BE2C (cell line): ENCODE measurements around the gene DISC1.

Experiments used
- DNase-seq: peaks from one replicate; pipeline ENCODE4 v3.0.0-alpha.2; 2020
- H3K27me3 ChIP-seq: fragments of 250-450 bp; sonication (Bioruptor Pico); 2 replicates; pipeline ENCODE4 v1.5.1; 2020; ENCODE audit warnings: mild to moderate bottlenecking
- H3K36me3 ChIP-seq: fragments of 250-450 bp; sonication (Bioruptor Pico); 2 replicates; pipeline ENCODE4 v1.5.1; 2020; ENCODE audit warnings: mild to moderate bottlenecking
- H3K4me1 ChIP-seq: fragments of 250-450 bp; sonication (Bioruptor Pico); 2 replicates; pipeline ENCODE4 v1.5.1; 2020
- H3K4me3 ChIP-seq: 2 replicates; pipeline ENCODE4 v1.5.1; 2011; ENCODE audit warnings: low read depth, low read length
- H3K9me3 ChIP-seq: fragments of 250-450 bp; sonication (Bioruptor Pico); 2 replicates; pipeline ENCODE4 v1.5.1; 2020
- CTCF ChIP-seq: IDR thresholded peaks from 2 replicates; pipeline ENCODE4 v1.5.1; 2012; ENCODE audit warnings: mild to moderate bottlenecking, low read depth, low read length

The DISC1 gene

DNA sequence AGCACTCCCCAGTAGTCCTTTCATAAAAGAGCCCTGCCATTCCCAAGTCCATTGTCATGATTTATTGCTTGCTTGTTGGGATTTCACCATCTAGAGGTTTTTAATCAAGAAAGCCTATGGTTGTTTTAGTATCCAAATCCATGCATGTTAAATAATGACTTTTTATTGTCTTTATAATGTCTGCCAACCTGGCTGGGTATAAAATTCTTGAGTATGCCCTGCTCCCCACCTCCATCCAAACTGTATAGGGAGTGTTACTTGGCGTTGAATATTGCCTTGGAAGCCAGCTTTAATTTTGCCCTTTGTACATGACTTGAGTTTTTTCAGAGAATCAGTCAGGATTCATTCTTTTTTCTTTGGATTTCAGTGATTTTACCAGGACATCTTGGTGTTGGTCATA, 44.2 kb downstream of the DISC1 start:
- DNase-seq: no peak

DNA sequence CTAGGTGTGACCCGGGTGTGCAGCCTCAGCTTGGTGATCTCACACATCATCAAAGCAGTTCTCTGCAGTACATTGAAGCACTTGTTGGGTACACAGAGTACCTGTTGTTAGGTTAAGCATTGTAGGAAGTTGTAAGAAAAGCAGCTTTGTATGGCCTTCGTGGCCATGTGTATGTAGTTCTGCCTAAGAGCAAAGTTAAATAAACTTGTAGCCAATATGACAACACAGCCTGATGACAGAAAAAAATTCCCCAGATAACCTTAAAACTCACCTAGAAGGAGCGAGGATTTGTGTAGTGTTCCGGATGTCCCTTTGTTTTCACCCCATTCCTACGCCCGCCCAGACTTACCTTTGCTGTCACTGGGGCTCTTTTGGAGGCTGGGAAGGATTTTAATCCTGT, 48.0 kb downstream of the DISC1 start:
- TF ChIP-seq CTCF: no peak
- no peaks in the 10 kb centered on the region for H3K36me3 ChIP-seq
- H3K4me3 ChIP-seq: no peak overlapping the region
- H3K27me3 ChIP-seq: no peaks in the 10 kb centered on the region
- peaks cover 5% of the 10 kb centered on the region; the same call in 1 of the 2 replicates for H3K9me3 ChIP-seq
- H3K4me1 ChIP-seq: peaks cover 3% of the 10 kb centered on the region
- DNase-seq: no peak

More for the DNA sequence above, 44.2 kb downstream of the DISC1 start:
- Histone ChIP-seq H3K9me3 (peaks cover 5% of the 10 kb centered on the region; the same call in 1 of the 2 replicates), H3K4me1 (no peaks in the 10 kb centered on the region; the same call in 1 of the 2 replicates), H3K36me3 (no peaks in the 10 kb centered on the region), H3K4me3 (no peak overlapping the region), H3K27me3 (no peaks in the 10 kb centered on the region)
- TF ChIP-seq CTCF: no peak

- no peak for DNase-seq
- no peaks in the 10 kb centered on the region for H3K27me3 ChIP-seq
- no peak for TF ChIP-seq CTCF
- no peaks in the 10 kb centered on the region for H3K9me3 ChIP-seq
- peaks cover 3% of the 10 kb centered on the region for H3K4me1 ChIP-seq
- H3K36me3 ChIP-seq: no peaks in the 10 kb centered on the region
- H3K4me3 ChIP-seq: no peak overlapping the region
These were observed 49.9 kb downstream of the DISC1 start for GRCh38 chr1:231676487-231676886.

DNA sequence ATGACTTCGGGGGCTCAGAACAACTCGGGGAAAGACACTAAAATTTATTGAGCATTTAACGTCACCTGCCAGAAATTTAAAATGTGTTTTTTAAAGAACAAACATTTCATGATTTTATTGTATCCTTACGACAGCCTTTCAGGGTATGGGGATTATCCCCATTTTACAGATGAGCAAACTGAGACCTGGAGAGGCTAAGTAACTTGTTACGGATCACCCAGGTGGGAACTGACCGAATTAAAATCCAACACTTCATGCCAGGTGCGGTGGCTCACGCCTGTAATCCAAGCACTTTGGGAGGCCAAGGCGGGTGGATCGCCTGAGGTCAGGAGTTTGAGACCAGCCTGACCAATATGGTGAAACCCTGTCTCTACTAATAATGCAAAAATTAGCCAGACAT, 50.9 kb downstream of the DISC1 start:
- no peak for DNase-seq
- no peak for TF ChIP-seq CTCF
- H3K4me1 ChIP-seq: peaks cover 3% of the 10 kb centered on the region

DNA sequence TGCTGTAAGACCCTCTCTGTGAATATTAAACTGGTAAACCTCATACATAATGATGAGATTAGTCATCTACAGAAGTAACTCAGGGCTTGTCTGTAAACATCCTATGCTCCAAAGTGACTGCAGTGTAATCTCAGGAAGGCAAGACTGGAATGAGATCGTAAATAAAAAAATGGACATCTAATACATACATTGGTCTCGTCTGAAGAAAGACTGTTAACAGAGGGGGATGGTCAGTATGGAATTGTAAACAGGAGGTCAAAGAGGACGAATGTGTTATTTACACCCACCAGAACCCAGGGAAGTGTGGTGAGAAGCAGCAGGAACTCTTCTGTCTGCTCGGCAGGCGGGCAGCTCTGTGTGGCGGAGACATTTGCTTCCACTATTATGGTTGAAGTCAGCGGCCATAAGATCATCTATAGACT, 51.4 kb downstream of the DISC1 start:
- Histone ChIP-seq H3K27me3 (no peaks in the 10 kb centered on the region), H3K4me1 (peaks cover 3% of the 10 kb centered on the region), H3K36me3 (no peaks in the 10 kb centered on the region), H3K9me3 (no peaks in the 10 kb centered on the region), H3K4me3 (no peak overlapping the region)
- TF ChIP-seq CTCF: no peak
- no peak for DNase-seq

More for the DNA sequence above, 50.9 kb downstream of the DISC1 start:
- no peaks in the 10 kb centered on the region for H3K27me3 ChIP-seq
- no peak overlapping the region for H3K4me3 ChIP-seq
- no peaks in the 10 kb centered on the region for H3K36me3 ChIP-seq
- no peaks in the 10 kb centered on the region for H3K9me3 ChIP-seq

- peak; percentile 72 for DNase-seq
- Histone ChIP-seq H3K4me3 (no peak overlapping the region), H3K9me3 (no peaks in the 10 kb centered on the region), H3K27me3 (no peaks in the 10 kb centered on the region), H3K4me1 (peaks cover 3% of the 10 kb centered on the region), H3K36me3 (no peaks in the 10 kb centered on the region)
- no peak for TF ChIP-seq CTCF
These were observed 52.5 kb downstream of the DISC1 start for GRCh38 chr1:231679109-231679508.
